SK-N-SH treated with all-trans-retinoic acid at 6 μM for 48 hours (cell line): Measurements from ENCODE around the gene ACSL1.

ENCODE experiments used
- ISL1 ChIP-seq: fragments of 250-450 bp; sonication (Bioruptor Pico); IDR thresholded peaks from 2 replicates; pipeline ENCODE4 v2.1.2; 2022; ENCODE audit warnings: mild to moderate bottlenecking, moderate library complexity
- PPARA ChIP-seq: fragments of 250-450 bp; sonication (Bioruptor Pico); IDR thresholded peaks from 2 replicates; pipeline ENCODE4 v1.5.0; 2020; ENCODE audit warnings: mild to moderate bottlenecking, borderline replicate concordance
- ZFP3 ChIP-seq: fragments of 250-450 bp; sonication (Bioruptor Pico); IDR thresholded peaks from 2 replicates; pipeline ENCODE4 v1.5.0; 2020; ENCODE audit warnings: mild to moderate bottlenecking, moderate library complexity
- ZNF565 ChIP-seq: fragments of 450-650 bp; formaldehyde crosslinking; conservative IDR thresholded peaks from 2 replicates; pipeline ENCODE4 v1.5.0; 2020; ENCODE audit warnings: low read depth, mild to moderate bottlenecking, moderate library complexity
- TF ChIP-seq, protein P1 (sequence below): fragments of 250-450 bp; sonication (Bioruptor Pico); IDR thresholded peaks from 2 replicates; pipeline ENCODE4 v1.5.1; 2020; ENCODE audit warnings: low read depth, mild to moderate bottlenecking, moderate library complexity
- TF ChIP-seq, protein P2 (sequence below): fragments of 250-450 bp; sonication (Bioruptor Pico); IDR thresholded peaks from 2 replicates; pipeline ENCODE4 v1.8.0; 2020; ENCODE audit warnings: mild to moderate bottlenecking, moderate library complexity, borderline replicate concordance

DNA sequence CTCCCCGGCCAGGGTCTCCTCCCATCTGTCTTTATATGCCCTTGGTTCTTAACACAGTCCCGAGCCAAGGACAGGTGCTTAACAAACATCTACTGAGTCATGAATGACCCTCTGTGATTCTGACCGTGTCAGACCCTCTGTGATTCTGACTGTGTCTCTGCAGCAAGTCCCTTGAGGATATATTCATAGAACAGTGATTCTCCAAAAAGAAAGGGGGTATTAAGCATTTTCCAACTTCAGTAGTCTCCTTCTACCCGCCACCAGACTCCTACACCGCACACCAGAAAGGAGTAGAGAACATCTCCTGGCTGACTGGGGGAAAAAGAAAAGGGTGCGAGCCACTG, 13.6 kb downstream of the ACSL1 start:
- TF ChIP-seq, protein P1, sequence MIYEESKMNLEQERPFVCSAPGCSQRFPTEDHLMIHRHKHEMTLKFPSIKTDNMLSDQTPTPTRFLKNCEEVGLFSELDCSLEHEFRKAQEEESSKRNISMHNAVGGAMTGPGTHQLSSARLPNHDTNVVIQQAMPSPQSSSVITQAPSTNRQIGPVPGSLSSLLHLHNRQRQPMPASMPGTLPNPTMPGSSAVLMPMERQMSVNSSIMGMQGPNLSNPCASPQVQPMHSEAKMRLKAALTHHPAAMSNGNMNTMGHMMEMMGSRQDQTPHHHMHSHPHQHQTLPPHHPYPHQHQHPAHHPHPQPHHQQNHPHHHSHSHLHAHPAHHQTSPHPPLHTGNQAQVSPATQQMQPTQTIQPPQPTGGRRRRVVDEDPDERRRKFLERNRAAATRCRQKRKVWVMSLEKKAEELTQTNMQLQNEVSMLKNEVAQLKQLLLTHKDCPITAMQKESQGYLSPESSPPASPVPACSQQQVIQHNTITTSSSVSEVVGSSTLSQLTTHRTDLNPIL: no peak
- TF ChIP-seq ZFP3 (no peak), ISL1 (CRISPR knock-in tag) (no peak), ZNF565 (CRISPR knock-in tag) (no peak), PPARA (CRISPR knock-in tag) (no peak)
- TF ChIP-seq, protein P2, sequence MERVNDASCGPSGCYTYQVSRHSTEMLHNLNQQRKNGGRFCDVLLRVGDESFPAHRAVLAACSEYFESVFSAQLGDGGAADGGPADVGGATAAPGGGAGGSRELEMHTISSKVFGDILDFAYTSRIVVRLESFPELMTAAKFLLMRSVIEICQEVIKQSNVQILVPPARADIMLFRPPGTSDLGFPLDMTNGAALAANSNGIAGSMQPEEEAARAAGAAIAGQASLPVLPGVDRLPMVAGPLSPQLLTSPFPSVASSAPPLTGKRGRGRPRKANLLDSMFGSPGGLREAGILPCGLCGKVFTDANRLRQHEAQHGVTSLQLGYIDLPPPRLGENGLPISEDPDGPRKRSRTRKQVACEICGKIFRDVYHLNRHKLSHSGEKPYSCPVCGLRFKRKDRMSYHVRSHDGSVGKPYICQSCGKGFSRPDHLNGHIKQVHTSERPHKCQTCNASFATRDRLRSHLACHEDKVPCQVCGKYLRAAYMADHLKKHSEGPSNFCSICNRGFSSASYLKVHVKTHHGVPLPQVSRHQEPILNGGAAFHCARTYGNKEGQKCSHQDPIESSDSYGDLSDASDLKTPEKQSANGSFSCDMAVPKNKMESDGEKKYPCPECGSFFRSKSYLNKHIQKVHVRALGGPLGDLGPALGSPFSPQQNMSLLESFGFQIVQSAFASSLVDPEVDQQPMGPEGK: no peak
